ENCODE data around the gene MRPL38.

DNA sequence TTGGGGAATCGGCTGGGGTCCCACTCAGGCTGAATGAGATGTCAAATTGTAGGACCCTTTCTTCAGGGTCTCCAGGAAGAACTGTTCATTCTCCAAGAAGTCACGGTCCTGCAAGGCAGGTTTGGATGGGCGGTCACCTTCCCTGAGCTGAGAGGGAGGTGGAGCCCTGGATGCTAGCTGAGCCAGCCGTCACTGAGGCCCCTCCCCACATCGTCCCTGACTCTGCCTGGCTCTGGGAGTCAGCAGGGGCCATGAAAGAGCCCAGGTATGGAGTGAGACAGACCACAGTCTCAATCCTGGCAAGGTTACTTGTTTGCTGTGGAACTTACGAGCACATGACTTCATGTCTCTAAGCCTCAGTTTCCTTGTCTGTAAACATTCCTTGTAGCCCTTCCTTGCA, 6.0 kb upstream of the MRPL38 start:
- TF ChIP-seq, protein P1, sequence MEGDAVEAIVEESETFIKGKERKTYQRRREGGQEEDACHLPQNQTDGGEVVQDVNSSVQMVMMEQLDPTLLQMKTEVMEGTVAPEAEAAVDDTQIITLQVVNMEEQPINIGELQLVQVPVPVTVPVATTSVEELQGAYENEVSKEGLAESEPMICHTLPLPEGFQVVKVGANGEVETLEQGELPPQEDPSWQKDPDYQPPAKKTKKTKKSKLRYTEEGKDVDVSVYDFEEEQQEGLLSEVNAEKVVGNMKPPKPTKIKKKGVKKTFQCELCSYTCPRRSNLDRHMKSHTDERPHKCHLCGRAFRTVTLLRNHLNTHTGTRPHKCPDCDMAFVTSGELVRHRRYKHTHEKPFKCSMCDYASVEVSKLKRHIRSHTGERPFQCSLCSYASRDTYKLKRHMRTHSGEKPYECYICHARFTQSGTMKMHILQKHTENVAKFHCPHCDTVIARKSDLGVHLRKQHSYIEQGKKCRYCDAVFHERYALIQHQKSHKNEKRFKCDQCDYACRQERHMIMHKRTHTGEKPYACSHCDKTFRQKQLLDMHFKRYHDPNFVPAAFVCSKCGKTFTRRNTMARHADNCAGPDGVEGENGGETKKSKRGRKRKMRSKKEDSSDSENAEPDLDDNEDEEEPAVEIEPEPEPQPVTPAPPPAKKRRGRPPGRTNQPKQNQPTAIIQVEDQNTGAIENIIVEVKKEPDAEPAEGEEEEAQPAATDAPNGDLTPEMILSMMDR (IDR thresholded peaks at IDR 0.05), result no peak
- TF ChIP-seq RFX5 (IDR thresholded peaks at IDR 0.05; ENCODE audit: low read length), result no peak
- TF ChIP-seq, protein P2, sequence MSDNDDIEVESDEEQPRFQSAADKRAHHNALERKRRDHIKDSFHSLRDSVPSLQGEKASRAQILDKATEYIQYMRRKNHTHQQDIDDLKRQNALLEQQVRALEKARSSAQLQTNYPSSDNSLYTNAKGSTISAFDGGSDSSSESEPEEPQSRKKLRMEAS (IDR thresholded peaks at IDR 0.05; ENCODE audit: low read depth), result no peak
- no peak for TF ChIP-seq TCF12 (IDR thresholded peaks at IDR 0.05)
- TF ChIP-seq JUND (IDR thresholded peaks at IDR 0.05), result no peak
- TF ChIP-seq FOSL2 (IDR thresholded peaks at IDR 0.05; ENCODE audit: borderline replicate concordance, low read depth), result no peak
- TF ChIP-seq RAD21 (IDR thresholded peaks at IDR 0.05; ENCODE audit: low read length), result no peak
- no peak for TF ChIP-seq SMC3 (IDR thresholded peaks at IDR 0.05; ENCODE audit: low read depth, low read length)
- TF ChIP-seq NRF1 (IDR thresholded peaks at IDR 0.05; ENCODE audit: low read depth, low read length), result no peak
